Testis (tissue), 2 donors: ENCODE measurements around the gene LUZP4.

Experiments used
- CTCF ChIP-seq, 3 experiments: fragments of 450-650 bp in 2 of 3; fragments of 200-600 bp in 1 of 3; sonication (generic) in 1 of 3; IDR thresholded peaks; one replicate each; pipeline ENCODE4 v1.5.1; 2016 to 2019; ENCODE audit warnings: antibody characterized with exemption in 3 of 3, mild to moderate bottlenecking in 2 of 3, moderate library complexity in 1 of 3
- POLR2A ChIP-seq: fragments of 450-650 bp; IDR thresholded peaks from one replicate; pipeline ENCODE4 v1.6.1; 2017; ENCODE audit warnings: antibody characterized with exemption, mild to moderate bottlenecking, moderate library complexity

GRCh38 chrX:115330498-115331168 is 41.1 kb downstream of the LUZP4 start:
- TF ChIP-seq CTCF (IDR thresholded peaks at IDR 0.05) (peak; percentile 62 to 84 (median 80)), POLR2A (no peak)
